Endothelial cell of umbilical vein (primary cell): ENCODE measurements around the gene P2RY2.

Source experiments
- CTCF ChIP-seq, 2 donors: IDR thresholded peaks; 1 replicate in 1 of 2; 2 replicates in 1 of 2; pipeline ENCODE4 v1.5.1; 2011; ENCODE audit warnings: low read length in 2 of 2, mild to moderate bottlenecking in 2 of 2, moderate library complexity in 2 of 2, control low read depth in 1 of 2, inconsistent platforms in 1 of 2, low read depth in 1 of 2; ENCODE audit not compliant: insufficient read depth in 1 of 2; ENCODE audit errors: extremely low read depth in 1 of 2
- EZH2 ChIP-seq: IDR thresholded peaks from 2 replicates; pipeline ENCODE4 v1.6.1; 2012; ENCODE audit warnings: borderline replicate concordance, low read depth, mild to moderate bottlenecking, moderate library complexity, low read length, inconsistent platforms; ENCODE audit not compliant: severe bottlenecking
- POLR2A ChIP-seq: IDR thresholded peaks from 2 replicates; pipeline ENCODE4 v1.6.1; 2012; ENCODE audit warnings: low read depth, mild to moderate bottlenecking, control low read depth, low read length
- POLR2AphosphoS5 ChIP-seq: IDR thresholded peaks from 2 replicates; pipeline ENCODE4 v1.6.1; 2012; ENCODE audit warnings: low read depth, mild to moderate bottlenecking, control low read depth, low read length, moderate library complexity; ENCODE audit not compliant: insufficient read depth

DNA sequence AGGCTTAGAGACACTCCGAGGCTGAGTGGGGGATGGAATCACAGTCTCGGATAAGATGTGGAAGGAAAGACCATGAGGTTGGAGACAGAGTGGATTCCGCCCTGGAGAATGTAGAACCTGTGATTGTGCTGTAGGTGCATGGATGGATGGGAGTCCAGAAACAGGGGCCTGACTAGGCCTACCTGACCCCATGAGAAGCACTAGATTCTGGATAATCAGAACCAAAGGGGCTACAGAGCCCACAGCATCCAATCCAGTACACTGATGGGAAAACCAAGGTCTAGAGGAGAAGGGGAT is 43.6 kb upstream of the P2RY2 start:
- TF ChIP-seq POLR2A (no peak), CTCF (IDR thresholded peaks at IDR 0.05; ENCODE audit: extremely low read depth in 1 of 2, insufficient read depth in 1 of 2, low read depth in 1 of 2, low read length in 2 of 2) (no peak), POLR2AphosphoS5 (no peak), EZH2 (no peak)
